Fibroblast of lung (primary cell): ENCODE measurements around the gene DTL. TPM values are rescaled to one million over a fixed set of nuclear protein-coding genes. Genes with fewer than 3 reads are reported as not detected.

Experiments used
- DNase-seq, 2 donors: peaks; one replicate each; pipeline versions ENCODE4 v3.0.0 to v3.0.0-alpha.2; 2010; ENCODE audit warnings: low read depth in 2 of 2
- H2AFZ ChIP-seq: 2 replicates; pipeline ENCODE4 v1.5.1; 2012; ENCODE audit warnings: low read length, control low read depth, inconsistent platforms
- H3K27ac ChIP-seq: 2 replicates; pipeline ENCODE4 v1.5.1; 2011; ENCODE audit warnings: low read length, control low read depth; ENCODE audit not compliant: insufficient read depth
- H3K27me3 ChIP-seq: 2 replicates; pipeline ENCODE4 v1.5.1; 2011; ENCODE audit warnings: mild to moderate bottlenecking, low read length; ENCODE audit not compliant: control insufficient read depth, insufficient read depth
- H3K36me3 ChIP-seq: 2 replicates; pipeline ENCODE4 v1.5.1; 2011; ENCODE audit warnings: low read length; ENCODE audit not compliant: control insufficient read depth, insufficient read depth
- H3K4me1 ChIP-seq: 2 replicates; pipeline ENCODE4 v1.5.1; 2011; ENCODE audit warnings: low read length; ENCODE audit not compliant: control insufficient read depth, insufficient read depth; ENCODE audit errors: extremely low read depth
- H3K4me2 ChIP-seq: 2 replicates; pipeline ENCODE4 v1.5.1; 2011; ENCODE audit warnings: low read length, control low read depth; ENCODE audit not compliant: insufficient read depth; ENCODE audit errors: extremely low read depth
- H3K4me3 ChIP-seq, 4 experiments: fragments of 200-600 bp in 1 of 4; sonication (generic) in 1 of 4; replicated peaks in 1 of 4; 2 replicates each; pipeline ENCODE4 v1.5.1; 2011 to 2016; ENCODE audit warnings: low read length in 4 of 4, low read depth in 3 of 4, mild to moderate bottlenecking in 3 of 4, control low read depth in 2 of 4, inconsistent platforms in 1 of 4, mixed read lengths in 1 of 4; ENCODE audit not compliant: insufficient read depth in 1 of 4; ENCODE audit errors: control extremely low read depth in 1 of 4
- H3K79me2 ChIP-seq: 2 replicates; pipeline ENCODE4 v1.5.1; 2012; ENCODE audit warnings: mild to moderate bottlenecking, low read length, inconsistent platforms; ENCODE audit not compliant: control insufficient read depth, insufficient read depth
- H3K9ac ChIP-seq: 2 replicates; pipeline ENCODE4 v1.5.1; 2011; ENCODE audit warnings: mild to moderate bottlenecking, low read length, control low read depth; ENCODE audit not compliant: insufficient read depth
- H3K9me3 ChIP-seq: 2 replicates; pipeline ENCODE4 v1.5.1; 2012; ENCODE audit warnings: low read depth, low read length; ENCODE audit not compliant: control insufficient read depth, insufficient read depth
- H4K20me1 ChIP-seq: 2 replicates; pipeline ENCODE4 v1.5.1; 2011; ENCODE audit warnings: low read length; ENCODE audit not compliant: control insufficient read depth, insufficient read depth; ENCODE audit errors: extremely low read depth
- CTCF ChIP-seq, 2 donors: IDR thresholded peaks in 1 of 2; conservative IDR thresholded peaks in 1 of 2; 1 replicate in 1 of 2; 2 replicates in 1 of 2; pipeline ENCODE4 v1.5.1; 2011 to 2012; ENCODE audit warnings: low read length in 2 of 2, control low read depth in 1 of 2, inconsistent platforms in 1 of 2, low read depth in 1 of 2, mild to moderate bottlenecking in 1 of 2
- EZH2 ChIP-seq: IDR thresholded peaks from 2 replicates; pipeline ENCODE4 v1.5.1; 2012; ENCODE audit warnings: low read length, control low read depth, mild to moderate bottlenecking; ENCODE audit errors: missing control alignments
- polyA plus RNA-seq, 2 donors: library from polyadenylated mRNA; depleted of rRNA in 1 of 2; stranded (reverse) in 1 of 2; unstranded in 1 of 2; fragments of >200 nt; gene quantifications; 2 replicates each; pipeline ENCODE4 v1.2.1, GENCODE V29; 2011 to 2012; ENCODE audit warnings: missing spikeins in 1 of 2
- total RNA-seq: library from RNA; depleted of rRNA; stranded (reverse); fragments of >200 nt; gene quantifications from 2 replicates; pipeline ENCODE4 v1.2.1, GENCODE V29; 2014

The DTL gene
- total and polyA plus RNA-seq, 2 donors (not counting 1 experiment from before 2014, with no cell fraction given) = 2.8 to 8.7 TPM

GRCh38 chr1:212030936-212031528, 4.5 kb upstream of the DTL start:
- no peak for TF ChIP-seq CTCF (conservative IDR thresholded peaks at IDR 0.05 in 1 of 2, IDR thresholded peaks at IDR 0.05 in 1 of 2; ENCODE audit: low read depth in 1 of 2, low read length in 2 of 2)
- TF ChIP-seq EZH2 = no peak
- Histone ChIP-seq H3K27me3 (no peaks in the 10 kb centered on the region), H3K4me3 (no peak overlapping the region), H3K79me2 (peaks cover 62% of the 10 kb centered on the region), H2AFZ (no peak overlapping the region), H3K4me1 (peaks cover 8% of the 10 kb centered on the region), H4K20me1 (no peaks in the 10 kb centered on the region), H3K9ac (no peak overlapping the region), H3K9me3 (no peaks in the 10 kb centered on the region), H3K4me2 (peak overlapping the region; percentile 54), H3K27ac (peak overlapping the region; percentile 48), H3K36me3 (no peaks in the 10 kb centered on the region)
- peak; percentile 87 to 88 for DNase-seq

- Histone ChIP-seq H3K27ac (peak overlapping the region; percentile 36), H3K4me2 (peak overlapping the region; percentile 77), H3K27me3 (no peaks in the 10 kb centered on the region), H3K9ac (peak overlapping the region; percentile 40), H4K20me1 (no peaks in the 10 kb centered on the region), H3K9me3 (no peaks in the 10 kb centered on the region), H2AFZ (peak overlapping the region; percentile 66), H3K79me2 (peaks cover 69% of the 10 kb centered on the region), H3K36me3 (no peaks in the 10 kb centered on the region), H3K4me1 (peaks cover 8% of the 10 kb centered on the region), H3K4me3 (peak overlapping the region; percentile 70 to 98 (median 84))
- no peak for TF ChIP-seq EZH2
- TF ChIP-seq CTCF (conservative IDR thresholded peaks at IDR 0.05 in 1 of 2, IDR thresholded peaks at IDR 0.05 in 1 of 2; ENCODE audit: low read depth in 1 of 2, low read length in 2 of 2) = no peak
- DNase-seq = no peak
Measured at GRCh38 chr1:212034516-212035122, 929 bp upstream of the DTL start.

- H3K4me1 ChIP-seq = peaks cover 7% of the 10 kb centered on the region
- H3K36me3 ChIP-seq = no peaks in the 10 kb centered on the region
- no peaks in the 10 kb centered on the region for H4K20me1 ChIP-seq
- peak overlapping the region; percentile 75 to 98 (median 82) for H3K4me3 ChIP-seq
- peaks cover 72% of the 10 kb centered on the region for H3K79me2 ChIP-seq
- H3K9ac ChIP-seq = peak overlapping the region; percentile 73
- DNase-seq = no peak
- H3K27me3 ChIP-seq = no peaks in the 10 kb centered on the region
- peak overlapping the region; percentile 94 for H3K4me2 ChIP-seq
- TF ChIP-seq EZH2 (no peak), CTCF (conservative IDR thresholded peaks at IDR 0.05 in 1 of 2, IDR thresholded peaks at IDR 0.05 in 1 of 2; ENCODE audit: low read depth in 1 of 2, low read length in 2 of 2) (no peak)
- H2AFZ ChIP-seq = peak overlapping the region; percentile 99
- peak overlapping the region; percentile 88 for H3K27ac ChIP-seq
- H3K9me3 ChIP-seq = no peaks in the 10 kb centered on the region
Measured at GRCh38 chr1:212035835-212036605, 472 bp downstream of the DTL start.
